Ovary (tissue), 9 donors: ENCODE data around the gene KRT3. TPM values are rescaled to one million over a fixed set of nuclear protein-coding genes. Genes with fewer than 3 reads are reported as not detected.

Source experiments
- DNase-seq, 5 donors: peaks; one replicate each; pipeline ENCODE4 v3.0.0-alpha.2; 2019 to 2020
- H3K27ac ChIP-seq, 2 donors: fragments of 200-600 bp; one replicate each; pipeline versions ENCODE4 v1.5.1 to v1.8.0; 2019 to 2022
- H3K27me3 ChIP-seq: fragments of 200-600 bp; one replicate; pipeline ENCODE4 v1.8.0; 2022
- H3K36me3 ChIP-seq: fragments of 200-600 bp; sonication (generic); one replicate; pipeline ENCODE4 v1.5.1; 2019
- H3K4me1 ChIP-seq: one replicate; pipeline ENCODE4 v1.8.1; 2013; ENCODE audit warnings: mild to moderate bottlenecking, moderate library complexity; ENCODE audit not compliant: insufficient read depth
- H3K4me3 ChIP-seq: fragments of 200-600 bp; sonication (generic); one replicate; pipeline ENCODE4 v1.5.1; 2017
- H3K9me3 ChIP-seq, 2 donors: fragments of 200-600 bp in 1 of 2; sonication (generic) in 1 of 2; one replicate each; pipeline versions ENCODE4 v1.5.1 to v1.8.1; 2013 to 2019; ENCODE audit warnings: mild to moderate bottlenecking in 1 of 2, moderate library complexity in 1 of 2
- EP300 ChIP-seq: sonication (generic); formaldehyde crosslinking; IDR thresholded peaks from one replicate; pipeline ENCODE4 v1.6.1; 2017; ENCODE audit warnings: antibody characterized with exemption
- POLR2A ChIP-seq: fragments of 450-650 bp; IDR thresholded peaks from one replicate; pipeline ENCODE4 v1.6.1; 2017; ENCODE audit warnings: antibody characterized with exemption, mild to moderate bottlenecking, moderate library complexity
- WGBS, 3 donors: extraction: QIAGEN DNeasy Blood & Tissue Kit in 1 of 3; methylation state at CpG; one replicate each; pipeline versions ENCODE4 v1.1.5 to v1.1.7; 2013 to 2017; 5-methylcytosine and 5-hydroxymethylcytosine counted together
- intact Hi-C, 4 donors: fragments of 100-400 bp; cut with DNase I; formaldehyde crosslinking; loops; one replicate each; pipeline versions ENCODE4 v1.11.0 to v1.15.1; 2022 to 2023
- polyA plus RNA-seq, 2 donors: library from polyadenylated mRNA; stranded (reverse); fragments of 200-250 nt in 1 of 2; fragments of 350-450 nt in 1 of 2; fragmentation: Illumina TruSeq in 1 of 2; extraction: RNeasy Lipid Tissue Mini Kit (QIAGEN cat#74804) in 1 of 2; gene quantifications; one replicate each; pipeline ENCODE4 v1.2.3, GENCODE V29; 2013 to 2014
- total RNA-seq, 7 donors: library from RNA; depleted of rRNA in 2 of 7; stranded (reverse); fragments of >200 nt in 2 of 7; fragmentation: NEBNext Ultra II Directional in 3 of 7; extraction: Animal tissue kit (Norgen Biotek cat#: 25700) in 3 of 7; gene quantifications; one replicate each; pipeline versions ENCODE4 v1.1.0 to v1.2.4, GENCODE V29; 2016 to 2023
- TF ChIP-seq, protein P1 (sequence below), 3 donors: fragments of 450-650 bp in 2 of 3; fragments of 200-600 bp in 1 of 3; IDR thresholded peaks; one replicate each; pipeline versions ENCODE4 v1.5.1 to v1.8.0; 2016 to 2022; ENCODE audit warnings: antibody characterized with exemption in 3 of 3, mild to moderate bottlenecking in 1 of 3
- donor health status: DM: no; HTN: no; CAD: no; lungs with moderate emphysema.
- donor health status: DM: no; HTN: no; CAD: no.
- donor health status: Bipolar disorder and iron deficiency.
- donor health status: DM: yes; HTN: yes; CAD: no.
- donor health status: DM: no; HTN: no; CAD: no.
- donor health status: DM: yes; HTN: yes; CAD: no.

Gene KRT3
- total and polyA plus RNA-seq, 9 donors: not detected

DNA sequence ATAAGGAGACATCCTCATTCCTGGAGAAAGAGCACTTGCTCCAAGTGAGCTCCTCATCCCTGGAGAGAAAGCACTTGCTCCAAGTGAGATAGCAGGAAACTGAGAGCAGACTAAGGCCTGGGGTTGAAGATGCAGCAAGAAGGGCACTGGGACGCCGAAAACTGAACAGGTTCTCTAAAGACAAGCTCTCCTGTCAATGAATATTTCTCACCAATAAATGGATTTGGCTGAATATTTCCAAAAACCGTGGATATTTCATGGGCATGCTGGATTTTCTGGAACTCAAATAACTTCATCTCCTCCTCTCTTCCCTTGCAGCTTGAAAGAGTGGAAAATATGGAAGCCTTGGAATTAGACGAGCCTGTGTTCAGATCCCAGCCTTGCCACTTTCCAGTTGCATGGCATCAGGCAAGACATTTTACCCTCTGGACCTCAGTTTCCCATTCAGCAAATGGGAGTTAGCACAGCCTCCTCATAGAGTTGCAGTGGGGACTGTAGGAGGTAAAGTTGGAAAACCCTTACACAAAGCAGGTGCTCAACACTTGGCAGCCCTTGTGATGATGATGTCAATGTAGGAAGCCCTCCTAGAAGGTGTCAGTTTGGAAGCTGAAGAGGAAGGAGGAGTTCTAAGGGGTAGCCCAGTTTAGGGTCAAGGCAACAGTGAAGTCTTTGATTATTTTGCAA, 14.4 kb downstream of the KRT3 start:
- Histone ChIP-seq H3K27ac (no peak overlapping the region), H3K4me3 (no peak overlapping the region), H3K9me3 (no peaks in the 10 kb centered on the region), H3K36me3 (no peaks in the 10 kb centered on the region), H3K4me1 (no peaks in the 10 kb centered on the region), H3K27me3 (no peaks in the 10 kb centered on the region)
- intact Hi-C loops: loop anchor here in 1 of 4 donors (5.0 kb wide), 1 partner anchor 161 kb away; no protein-coding TSS in a partner anchor
- no peak for DNase-seq
- TF ChIP-seq POLR2A (no peak), EP300 (no peak)
- TF ChIP-seq, protein P1, sequence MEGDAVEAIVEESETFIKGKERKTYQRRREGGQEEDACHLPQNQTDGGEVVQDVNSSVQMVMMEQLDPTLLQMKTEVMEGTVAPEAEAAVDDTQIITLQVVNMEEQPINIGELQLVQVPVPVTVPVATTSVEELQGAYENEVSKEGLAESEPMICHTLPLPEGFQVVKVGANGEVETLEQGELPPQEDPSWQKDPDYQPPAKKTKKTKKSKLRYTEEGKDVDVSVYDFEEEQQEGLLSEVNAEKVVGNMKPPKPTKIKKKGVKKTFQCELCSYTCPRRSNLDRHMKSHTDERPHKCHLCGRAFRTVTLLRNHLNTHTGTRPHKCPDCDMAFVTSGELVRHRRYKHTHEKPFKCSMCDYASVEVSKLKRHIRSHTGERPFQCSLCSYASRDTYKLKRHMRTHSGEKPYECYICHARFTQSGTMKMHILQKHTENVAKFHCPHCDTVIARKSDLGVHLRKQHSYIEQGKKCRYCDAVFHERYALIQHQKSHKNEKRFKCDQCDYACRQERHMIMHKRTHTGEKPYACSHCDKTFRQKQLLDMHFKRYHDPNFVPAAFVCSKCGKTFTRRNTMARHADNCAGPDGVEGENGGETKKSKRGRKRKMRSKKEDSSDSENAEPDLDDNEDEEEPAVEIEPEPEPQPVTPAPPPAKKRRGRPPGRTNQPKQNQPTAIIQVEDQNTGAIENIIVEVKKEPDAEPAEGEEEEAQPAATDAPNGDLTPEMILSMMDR (IDR thresholded peaks at IDR 0.05): no peak
- 65 to 81% (median 70%) methylated on average over 4 of the region's 4 CpGs for WGBS, 3 donors

DNA sequence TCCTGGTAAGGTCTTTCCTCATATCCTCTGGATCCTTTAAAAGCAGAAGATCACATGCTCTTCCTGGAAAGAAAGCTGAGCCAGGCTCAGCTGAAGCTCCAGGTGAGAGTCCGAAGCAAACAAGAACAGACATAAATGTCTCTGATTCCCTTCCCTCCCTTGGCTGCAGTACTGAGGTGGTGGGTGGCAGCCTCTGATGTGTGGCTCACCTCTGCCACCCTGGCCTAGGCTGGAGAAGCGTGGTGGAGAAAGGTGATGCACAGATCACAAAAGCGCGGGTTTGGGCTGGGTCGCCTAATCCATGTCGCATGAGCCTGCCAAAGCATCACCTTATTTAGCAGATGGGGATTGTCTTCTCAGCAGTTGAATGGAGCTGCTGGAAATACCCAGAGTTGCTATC, 16.0 kb downstream of the KRT3 start:
- intact Hi-C loops: loop anchor here in 1 of 4 donors (5.0 kb wide), 1 partner anchor 162 kb away; no protein-coding TSS in a partner anchor
- Histone ChIP-seq H3K27ac (no peak overlapping the region), H3K4me3 (no peak overlapping the region), H3K36me3 (no peaks in the 10 kb centered on the region), H3K9me3 (no peaks in the 10 kb centered on the region), H3K27me3 (no peaks in the 10 kb centered on the region), H3K4me1 (no peaks in the 10 kb centered on the region)
- WGBS, 3 donors: 84 to 87% (median 86%) methylated on average over 6 of the region's 6 CpGs
- no peak for DNase-seq
- TF ChIP-seq, protein P1 (IDR thresholded peaks at IDR 0.05): no peak
- TF ChIP-seq EP300: no peak
- TF ChIP-seq POLR2A: no peak

DNA sequence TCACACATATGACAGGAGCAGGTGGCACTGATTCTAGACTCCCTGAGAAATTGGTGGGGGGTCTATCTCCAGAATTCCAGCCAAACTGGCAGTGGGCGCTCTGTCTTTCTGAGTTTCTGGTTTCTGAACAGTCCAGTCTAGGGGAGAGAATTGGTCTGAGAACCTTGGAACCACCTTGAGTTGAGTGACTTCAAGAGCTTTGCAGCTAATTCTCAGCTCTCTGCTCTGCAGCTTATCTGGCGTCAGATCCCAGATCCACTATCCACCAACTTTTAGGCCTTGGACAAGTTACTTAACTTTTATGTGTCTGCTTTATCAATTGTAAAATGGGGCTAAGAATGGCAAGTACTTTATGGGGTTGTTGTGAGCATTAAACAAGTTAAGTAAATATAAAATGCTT, 17.1 kb downstream of the KRT3 start:
- Histone ChIP-seq H3K4me1 (no peaks in the 10 kb centered on the region), H3K27me3 (no peaks in the 10 kb centered on the region), H3K9me3 (no peaks in the 10 kb centered on the region), H3K27ac (no peak overlapping the region), H3K4me3 (no peak overlapping the region), H3K36me3 (no peaks in the 10 kb centered on the region)
- TF ChIP-seq POLR2A (no peak), EP300 (no peak)
- TF ChIP-seq, protein P1 (IDR thresholded peaks at IDR 0.05): no peak
- WGBS, 3 donors: 94 to 98% (median 96%) methylated on average over 2 of the region's 2 CpGs
- no peak for DNase-seq
- intact Hi-C loops: no loop called here

DNA sequence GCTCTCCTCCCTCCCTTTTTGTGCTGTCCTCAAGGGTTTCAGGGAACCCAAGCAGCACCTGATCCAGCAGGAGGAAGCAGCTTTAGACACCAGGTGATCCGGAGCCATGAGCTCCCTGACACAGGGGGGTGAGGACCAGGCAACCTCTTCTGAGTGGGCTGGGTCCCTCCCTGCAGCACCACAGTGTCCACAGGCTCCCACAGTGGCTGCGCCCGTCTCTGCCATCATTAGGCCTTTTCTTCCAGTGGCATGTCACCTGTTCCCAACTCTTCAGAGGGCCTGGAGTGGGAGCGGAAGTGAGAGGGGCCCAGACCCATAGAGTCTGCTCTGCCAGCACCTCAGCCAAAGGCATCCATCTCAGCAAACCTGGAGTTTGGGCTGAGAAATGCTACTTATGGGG, 18.4 kb downstream of the KRT3 start:
- intact Hi-C loops: no loop called here
- TF ChIP-seq POLR2A: no peak
- TF ChIP-seq, protein P1 (IDR thresholded peaks at IDR 0.05): no peak
- TF ChIP-seq EP300: no peak
- 77 to 92% (median 84%) methylated on average over 4 of the region's 4 CpGs for WGBS, 3 donors

More for the DNA sequence above, 18.4 kb downstream of the KRT3 start:
- H3K27me3 ChIP-seq: no peaks in the 10 kb centered on the region
- H3K27ac ChIP-seq: no peak overlapping the region
- no peak for DNase-seq
- no peak overlapping the region for H3K4me3 ChIP-seq
- no peaks in the 10 kb centered on the region for H3K9me3 ChIP-seq
- no peaks in the 10 kb centered on the region for H3K4me1 ChIP-seq
- no peaks in the 10 kb centered on the region for H3K36me3 ChIP-seq
